Keratinocyte (primary cell): ENCODE results near the gene RHOT1.

Experiments
- CTCF ChIP-seq, 3 experiments: IDR thresholded peaks in 1 of 3; conservative IDR thresholded peaks in 1 of 3; optimal IDR thresholded peaks in 1 of 3; 2 replicates in 2 of 3; 3 replicates in 1 of 3; pipeline versions ENCODE3 to v1.5.1; 2011; ENCODE audit warnings: low read length in 3 of 3, mild to moderate bottlenecking in 3 of 3, moderate library complexity in 2 of 3, control low read depth in 1 of 3, inconsistent platforms in 1 of 3; ENCODE audit not compliant: insufficient read depth in 2 of 3; ENCODE audit errors: extremely low read depth in 1 of 3
- EZH2 ChIP-seq: IDR thresholded peaks from one replicate; pipeline ENCODE4 v1.6.1; 2012; ENCODE audit warnings: inconsistent platforms, mild to moderate bottlenecking, low read length, moderate library complexity

GRCh38 chr17:32261417-32261736 lies 119.1 kb downstream of the RHOT1 start:
- TF ChIP-seq EZH2 (no peak), CTCF (optimal IDR thresholded peaks at IDR 0.05 in 1 of 3, IDR thresholded peaks at IDR 0.05 in 1 of 3, conservative IDR thresholded peaks at IDR 0.05 in 1 of 3; ENCODE audit: extremely low read depth in 1 of 3, insufficient read depth in 2 of 3, low read length in 3 of 3) (no peak)
